Tibial artery (tissue), 4 donors: ENCODE measurements around the gene CACNG1.

Experiments used
- DNase-seq, 2 donors: peaks; one replicate each; pipeline ENCODE4 v3.0.0-alpha.2; 2019
- H3K27ac ChIP-seq, 2 donors: fragments of 200-600 bp; sonication (generic) in 1 of 2; 1 replicate in 1 of 2; 2 replicates in 1 of 2; pipeline ENCODE4 v1.5.1; 2018 to 2019; ENCODE audit warnings: mild to moderate bottlenecking in 1 of 2
- H3K27me3 ChIP-seq, 2 donors: fragments of 200-600 bp; sonication (generic) in 1 of 2; one replicate each; pipeline versions ENCODE4 v1.5.1 to v1.6.0; 2016 to 2019
- H3K36me3 ChIP-seq, 3 donors: fragments of 200-600 bp; sonication (generic) in 2 of 3; one replicate each; pipeline ENCODE4 v1.5.1; 2016 to 2019; ENCODE audit warnings: mild to moderate bottlenecking in 2 of 3
- H3K4me1 ChIP-seq, 4 donors: fragments of 200-600 bp; sonication (generic) in 2 of 4; 1 replicate in 3 of 4; 2 replicates in 1 of 4; pipeline ENCODE4 v1.5.1; 2016 to 2019
- H3K4me3 ChIP-seq, 2 donors: fragments of 200-600 bp; sonication (generic) in 1 of 2; 1 replicate in 1 of 2; 2 replicates in 1 of 2; pipeline ENCODE4 v1.5.1; 2018 to 2019; ENCODE audit warnings: mild to moderate bottlenecking in 2 of 2
- H3K9me3 ChIP-seq, 3 donors: fragments of 200-600 bp; sonication (generic) in 1 of 3; one replicate each; pipeline ENCODE4 v1.5.1; 2016 to 2019
- intact Hi-C: fragments of 100-400 bp; cut with DNase I; formaldehyde crosslinking; loops from one replicate; pipeline ENCODE4 v1.15.0; 2023; ENCODE audit warnings: low total_unique reads
- TF ChIP-seq, protein P1 (sequence below), 2 experiments: fragments of 200-600 bp in 1 of 2; fragments of 450-650 bp in 1 of 2; IDR thresholded peaks; one replicate each; pipeline ENCODE4 v1.5.1; 2017 to 2019; ENCODE audit warnings: antibody characterized with exemption in 2 of 2, mild to moderate bottlenecking in 1 of 2, moderate library complexity in 1 of 2

Gene CACNG1

GRCh38 chr17:67004181-67004580 is 40.2 kb upstream of the CACNG1 start:
- intact Hi-C loops: no loop called here
- H3K4me1 ChIP-seq: no peaks in the 10 kb centered on the region

DNA sequence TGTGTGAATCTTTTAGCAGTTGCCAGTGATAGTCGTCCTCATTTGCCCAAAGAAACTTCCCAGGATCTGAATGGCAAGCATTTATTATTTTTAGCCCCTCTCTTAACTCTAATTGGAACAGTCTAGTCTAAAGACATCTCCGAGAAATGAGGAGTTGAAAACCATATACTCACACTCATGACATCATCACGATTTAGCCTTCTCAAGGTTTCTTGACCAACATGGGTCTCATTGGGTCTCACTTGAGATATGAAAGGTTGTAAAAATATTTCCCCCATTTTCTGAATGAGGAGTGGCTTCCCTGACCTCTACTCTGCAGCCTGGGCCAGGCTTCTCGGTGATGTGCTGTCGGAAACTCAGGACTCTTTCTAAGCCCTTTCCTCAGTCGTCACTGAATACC is 37.1 kb upstream of the CACNG1 start:
- Histone ChIP-seq H3K36me3 (no peaks in the 10 kb centered on the region), H3K27me3 (peaks cover 0 to 20% of the 10 kb centered on the region in 2 donors), H3K4me3 (no peak overlapping the region), H3K27ac (no peak overlapping the region), H3K9me3 (peaks cover 0 to 7% (median 5%) of the 10 kb centered on the region in 3 donors), H3K4me1 (no peaks in the 10 kb centered on the region)
- TF ChIP-seq, protein P1, sequence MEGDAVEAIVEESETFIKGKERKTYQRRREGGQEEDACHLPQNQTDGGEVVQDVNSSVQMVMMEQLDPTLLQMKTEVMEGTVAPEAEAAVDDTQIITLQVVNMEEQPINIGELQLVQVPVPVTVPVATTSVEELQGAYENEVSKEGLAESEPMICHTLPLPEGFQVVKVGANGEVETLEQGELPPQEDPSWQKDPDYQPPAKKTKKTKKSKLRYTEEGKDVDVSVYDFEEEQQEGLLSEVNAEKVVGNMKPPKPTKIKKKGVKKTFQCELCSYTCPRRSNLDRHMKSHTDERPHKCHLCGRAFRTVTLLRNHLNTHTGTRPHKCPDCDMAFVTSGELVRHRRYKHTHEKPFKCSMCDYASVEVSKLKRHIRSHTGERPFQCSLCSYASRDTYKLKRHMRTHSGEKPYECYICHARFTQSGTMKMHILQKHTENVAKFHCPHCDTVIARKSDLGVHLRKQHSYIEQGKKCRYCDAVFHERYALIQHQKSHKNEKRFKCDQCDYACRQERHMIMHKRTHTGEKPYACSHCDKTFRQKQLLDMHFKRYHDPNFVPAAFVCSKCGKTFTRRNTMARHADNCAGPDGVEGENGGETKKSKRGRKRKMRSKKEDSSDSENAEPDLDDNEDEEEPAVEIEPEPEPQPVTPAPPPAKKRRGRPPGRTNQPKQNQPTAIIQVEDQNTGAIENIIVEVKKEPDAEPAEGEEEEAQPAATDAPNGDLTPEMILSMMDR (IDR thresholded peaks at IDR 0.05): no peak
- DNase-seq: no peak
- intact Hi-C loops: no loop called here

More at GRCh38 chr17:67004181-67004580, 40.2 kb upstream of the CACNG1 start:
- H3K36me3 ChIP-seq: no peaks in the 10 kb centered on the region
- peaks cover 0 to 7% (median 5%) of the 10 kb centered on the region in 3 donors for H3K9me3 ChIP-seq
- TF ChIP-seq, protein P1 (IDR thresholded peaks at IDR 0.05): no peak
- H3K4me3 ChIP-seq: no peak overlapping the region
- peaks cover 0 to 25% of the 10 kb centered on the region in 2 donors for H3K27me3 ChIP-seq
- DNase-seq: no peak
- no peak overlapping the region for H3K27ac ChIP-seq

GRCh38 chr17:67008101-67008500 is 36.3 kb upstream of the CACNG1 start:
- Histone ChIP-seq H3K9me3 (peaks cover 0 to 7% (median 5%) of the 10 kb centered on the region in 3 donors), H3K4me1 (no peaks in the 10 kb centered on the region), H3K27me3 (peaks cover 0 to 20% of the 10 kb centered on the region in 2 donors), H3K4me3 (no peak overlapping the region), H3K27ac (no peak overlapping the region), H3K36me3 (no peaks in the 10 kb centered on the region)
- TF ChIP-seq, protein P1 (IDR thresholded peaks at IDR 0.05): no peak
- intact Hi-C loops: no loop called here
- DNase-seq: no peak

- Histone ChIP-seq H3K4me1 (no peaks in the 10 kb centered on the region), H3K27me3 (peaks cover 0 to 14% of the 10 kb centered on the region in 2 donors), H3K36me3 (no peaks in the 10 kb centered on the region), H3K4me3 (no peak overlapping the region), H3K9me3 (peaks cover 0 to 7% (median 5%) of the 10 kb centered on the region in 3 donors), H3K27ac (no peak overlapping the region)
- TF ChIP-seq, protein P1 (IDR thresholded peaks at IDR 0.05): no peak
- intact Hi-C loops: no loop called here
- no peak for DNase-seq
These were observed 32.7 kb upstream of the CACNG1 start for GRCh38 chr17:67011527-67012175.

DNA sequence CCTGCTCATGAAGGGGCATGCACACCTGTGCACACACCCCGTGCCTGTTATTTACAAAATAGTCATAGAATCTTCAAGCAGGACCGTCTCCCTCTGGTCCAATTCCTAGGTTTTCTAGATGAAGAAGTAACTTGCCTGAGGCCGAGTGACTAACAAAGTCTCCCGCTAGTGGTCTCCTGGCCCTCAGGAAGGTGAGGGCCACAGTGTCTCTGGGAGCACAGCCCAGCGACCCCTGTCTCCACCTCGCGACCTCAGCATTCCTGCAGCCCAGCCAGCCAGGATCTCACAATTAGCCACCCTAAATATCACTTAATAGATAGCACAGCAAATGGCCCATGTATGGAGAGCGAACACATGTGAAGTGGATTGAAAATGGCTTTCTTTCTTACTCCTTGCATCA is 30.5 kb upstream of the CACNG1 start:
- TF ChIP-seq, protein P1 (IDR thresholded peaks at IDR 0.05): no peak
- H3K27me3 ChIP-seq: peaks cover 0 to 11% of the 10 kb centered on the region in 2 donors
- H3K36me3 ChIP-seq: no peaks in the 10 kb centered on the region
- no peak overlapping the region for H3K4me3 ChIP-seq
- no peak overlapping the region for H3K27ac ChIP-seq
- no peaks in the 10 kb centered on the region for H3K4me1 ChIP-seq
- intact Hi-C loops: no loop called here
- DNase-seq: no peak
- no peaks in the 10 kb centered on the region for H3K9me3 ChIP-seq
